ENCODE results near the gene NKAIN2.

The NKAIN2 gene

DNA sequence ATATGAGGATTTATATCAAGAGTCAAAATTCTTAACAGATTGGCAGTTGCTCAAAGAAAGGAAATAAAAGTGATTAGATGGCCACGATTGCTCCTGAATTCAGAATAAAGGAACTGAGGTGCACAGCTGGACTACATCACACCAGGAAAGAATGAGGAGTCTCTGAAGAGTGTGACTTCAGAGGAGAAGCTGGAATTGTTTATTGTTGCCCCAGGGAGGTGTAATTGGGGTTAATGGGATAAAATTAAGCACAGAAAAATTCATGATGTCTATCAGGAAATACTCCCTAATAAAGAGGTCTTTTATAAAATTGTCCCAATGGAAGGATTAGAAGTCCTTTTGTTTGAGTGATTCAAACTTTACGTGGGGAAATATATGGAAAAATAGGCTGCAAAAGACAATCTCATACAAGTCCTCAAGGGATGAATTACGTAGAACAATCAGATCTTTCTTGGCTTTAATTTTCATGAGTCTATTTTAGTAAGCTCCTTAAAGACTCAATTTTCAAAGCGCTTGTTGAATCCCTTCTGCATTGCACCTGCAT is 950.0 kb downstream of the NKAIN2 start:
- no peak overlapping the region for H3K4me3 ChIP-seq (ENCODE audit: low read depth, low read length)
- TF ChIP-seq, protein P1, sequence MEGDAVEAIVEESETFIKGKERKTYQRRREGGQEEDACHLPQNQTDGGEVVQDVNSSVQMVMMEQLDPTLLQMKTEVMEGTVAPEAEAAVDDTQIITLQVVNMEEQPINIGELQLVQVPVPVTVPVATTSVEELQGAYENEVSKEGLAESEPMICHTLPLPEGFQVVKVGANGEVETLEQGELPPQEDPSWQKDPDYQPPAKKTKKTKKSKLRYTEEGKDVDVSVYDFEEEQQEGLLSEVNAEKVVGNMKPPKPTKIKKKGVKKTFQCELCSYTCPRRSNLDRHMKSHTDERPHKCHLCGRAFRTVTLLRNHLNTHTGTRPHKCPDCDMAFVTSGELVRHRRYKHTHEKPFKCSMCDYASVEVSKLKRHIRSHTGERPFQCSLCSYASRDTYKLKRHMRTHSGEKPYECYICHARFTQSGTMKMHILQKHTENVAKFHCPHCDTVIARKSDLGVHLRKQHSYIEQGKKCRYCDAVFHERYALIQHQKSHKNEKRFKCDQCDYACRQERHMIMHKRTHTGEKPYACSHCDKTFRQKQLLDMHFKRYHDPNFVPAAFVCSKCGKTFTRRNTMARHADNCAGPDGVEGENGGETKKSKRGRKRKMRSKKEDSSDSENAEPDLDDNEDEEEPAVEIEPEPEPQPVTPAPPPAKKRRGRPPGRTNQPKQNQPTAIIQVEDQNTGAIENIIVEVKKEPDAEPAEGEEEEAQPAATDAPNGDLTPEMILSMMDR (IDR thresholded peaks at IDR 0.05; ENCODE audit: low read depth, low read length) = no peak

DNA sequence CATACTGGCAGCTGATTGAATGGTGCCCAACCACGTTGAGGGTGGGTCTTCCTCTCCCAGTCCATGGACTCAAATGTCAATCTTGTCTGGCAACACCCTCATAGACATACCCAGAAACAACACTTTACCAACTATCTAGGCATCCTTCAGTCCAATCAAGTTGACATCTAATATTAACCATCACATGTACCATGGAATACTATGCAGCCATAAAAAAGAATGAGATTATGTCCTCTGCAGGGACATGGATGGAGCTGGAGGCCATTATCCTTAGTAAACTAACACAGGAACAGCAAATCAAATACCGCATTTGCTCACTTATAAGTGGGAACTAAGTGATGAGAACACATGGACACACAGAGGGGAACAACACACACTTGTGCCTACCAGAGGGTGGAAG is 951.7 kb downstream of the NKAIN2 start:
- H3K4me3 ChIP-seq (ENCODE audit: low read depth, low read length) = no peak overlapping the region

DNA sequence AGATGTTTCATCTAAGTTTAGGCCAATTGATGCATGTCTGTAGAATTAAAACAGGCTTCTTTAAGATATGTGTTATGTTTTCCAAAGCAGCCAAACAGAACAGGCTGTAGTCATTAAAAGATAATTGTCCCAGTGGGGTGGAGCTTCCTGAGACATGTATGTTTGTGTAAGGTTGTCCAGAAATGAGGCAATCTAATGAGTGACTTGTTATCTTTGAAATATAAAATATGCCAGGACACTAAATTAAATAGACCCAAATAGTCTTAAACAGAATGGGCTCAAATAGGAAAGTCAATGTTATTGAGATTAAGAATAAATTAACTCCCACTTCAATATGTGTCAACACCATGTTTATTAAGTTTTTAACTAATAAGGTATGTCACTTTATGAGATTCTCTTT is 953.9 kb downstream of the NKAIN2 start:
- TF ChIP-seq, protein P1 (IDR thresholded peaks at IDR 0.05; ENCODE audit: low read depth, low read length) = no peak

More for the DNA sequence above, 951.7 kb downstream of the NKAIN2 start:
- TF ChIP-seq, protein P1 (IDR thresholded peaks at IDR 0.05; ENCODE audit: low read depth, low read length) = no peak

DNA sequence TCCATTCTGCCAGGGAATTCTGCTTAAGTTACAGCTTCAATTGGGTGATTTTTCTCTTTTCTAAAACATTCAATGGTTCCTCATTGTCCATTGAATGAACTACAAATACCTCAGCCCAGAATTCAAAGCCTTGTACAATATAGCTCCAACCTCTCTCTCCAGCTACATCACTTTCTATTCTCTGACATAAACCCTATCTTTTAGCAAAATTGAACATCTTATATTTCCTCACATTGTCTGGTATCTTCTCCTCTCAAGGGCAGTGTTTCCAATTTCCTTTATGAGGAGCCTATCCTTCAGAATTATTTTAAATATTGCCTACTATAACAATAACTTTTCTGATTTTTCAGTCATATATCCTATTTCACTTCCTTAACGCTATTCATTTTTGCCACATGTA is 955.0 kb downstream of the NKAIN2 start:
- TF ChIP-seq, protein P1 (IDR thresholded peaks at IDR 0.05; ENCODE audit: low read depth, low read length) = no peak
- no peak overlapping the region for H3K4me3 ChIP-seq (ENCODE audit: low read depth, low read length)

More for the DNA sequence above, 953.9 kb downstream of the NKAIN2 start:
- no peak overlapping the region for H3K4me3 ChIP-seq (ENCODE audit: low read depth, low read length)

DNA sequence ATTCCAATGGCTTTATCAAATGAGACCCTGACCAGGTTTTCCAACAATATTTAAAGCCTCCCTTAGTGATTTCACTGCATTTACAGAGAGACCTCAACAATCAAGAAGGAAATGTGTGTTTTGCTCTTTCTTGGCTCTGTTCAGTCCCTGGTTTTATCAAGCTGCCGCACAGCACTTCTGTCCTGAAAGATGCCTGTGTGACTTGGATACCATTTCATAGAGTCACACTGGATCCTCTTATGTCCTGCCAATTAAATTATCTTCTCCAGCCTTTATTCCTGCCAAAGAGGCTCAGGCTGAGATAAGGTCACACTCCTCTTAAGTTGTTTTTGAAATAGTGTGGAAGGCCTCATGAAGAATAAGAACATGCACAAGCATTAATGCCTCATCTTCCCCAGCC is 961.6 kb downstream of the NKAIN2 start:
- TF ChIP-seq, protein P1 (IDR thresholded peaks at IDR 0.05; ENCODE audit: low read depth, low read length) = no peak
- no peak overlapping the region for H3K4me3 ChIP-seq (ENCODE audit: low read depth, low read length)

DNA sequence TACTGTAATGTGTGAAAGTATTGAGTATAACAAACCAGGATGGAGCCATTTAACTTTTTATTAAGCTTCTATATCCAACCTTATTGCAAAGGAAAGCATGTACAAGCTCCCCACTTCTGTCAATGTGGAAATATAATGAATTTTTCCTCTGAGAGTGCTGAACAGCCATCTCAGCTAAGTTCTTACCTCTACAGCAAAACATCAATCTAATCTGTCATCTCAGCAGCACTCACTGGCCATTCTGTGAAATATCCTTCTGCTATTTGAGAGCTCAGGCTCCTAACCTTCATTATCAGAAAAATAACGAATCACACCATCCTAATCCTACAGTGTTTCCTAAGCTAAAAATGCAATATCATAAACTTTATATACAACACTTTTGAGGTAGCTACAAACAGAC is 964.6 kb downstream of the NKAIN2 start:
- TF ChIP-seq, protein P1 (IDR thresholded peaks at IDR 0.05; ENCODE audit: low read depth, low read length) = no peak
- no peak overlapping the region for H3K4me3 ChIP-seq (ENCODE audit: low read depth, low read length)

DNA sequence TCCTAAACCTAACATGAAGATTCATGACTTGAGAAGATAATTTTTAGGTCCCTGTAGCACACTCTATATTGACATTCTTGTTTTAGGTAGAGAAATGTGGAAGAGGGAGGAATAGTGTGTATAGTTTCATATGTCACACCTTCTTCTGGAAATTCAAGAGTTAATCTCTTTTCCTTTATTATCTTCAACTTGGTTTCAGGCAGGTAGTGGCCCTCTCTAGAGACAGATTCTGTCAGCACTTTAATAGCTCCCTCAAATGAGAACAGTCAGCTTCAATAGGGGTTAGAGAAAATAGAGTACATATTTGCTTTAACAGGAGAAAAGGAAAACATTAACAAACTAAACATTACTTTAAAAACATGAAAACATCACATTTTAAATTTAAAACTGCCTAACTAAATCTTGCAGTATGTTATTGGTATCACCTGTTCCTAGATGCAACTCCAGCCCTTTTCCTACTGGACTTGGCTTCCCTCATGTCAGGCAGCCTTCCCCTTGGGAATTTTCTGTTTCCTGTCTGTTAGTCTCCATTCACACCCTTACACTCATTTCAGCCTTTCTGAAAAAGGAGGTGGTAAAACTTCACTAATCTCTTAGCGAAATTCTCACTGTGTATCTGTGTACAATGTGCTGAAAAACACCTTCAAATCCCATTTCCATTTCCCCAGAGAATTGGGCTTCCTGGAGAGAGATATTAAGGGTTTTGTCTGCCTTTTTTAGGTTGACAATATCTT is 966.3 kb downstream of the NKAIN2 start:
- TF ChIP-seq, protein P1 (IDR thresholded peaks at IDR 0.05; ENCODE audit: low read depth, low read length) = no peak
- no peak overlapping the region for H3K4me3 ChIP-seq (ENCODE audit: low read depth, low read length)
